Activated naive CD4-positive, alpha-beta T cell treated with anti-CD3 and anti-CD28 coated beads, Interleukin-2, amount 10 ng/mL, durations not matched to agents 7 days and 5 days (primary cell): ENCODE measurements around the gene PSMB5.
A peak's percentile ranks its signal among the peaks of the same experiment; 100 is the strongest.
"Not testable (repeated sequence)": the region's sequence is repeated elsewhere in the genome, so short reads cannot be mapped to it uniquely, and the experiment has no call there.

Experiments used
- CTCF ChIA-PET: fragments of 350-600 bp; sonication (Branson Sonifier 250); formaldehyde crosslinking; loops from one replicate; lab custom pipeline; 2021; ENCODE audit warnings: antibody characterized with exemption; lab: Charles Lee
- DNase-seq: peaks from one replicate; pipeline ENCODE4 v3.0.0-alpha.2; 2020
- H3K27ac Mint-ChIP-seq: one replicate; pipeline ENCODE4 v1.8.0; 2021; ENCODE audit warnings: mild to moderate bottlenecking, moderate library complexity, mixed read lengths
- H3K27me3 Mint-ChIP-seq: one replicate; pipeline ENCODE4 v1.8.0; 2021; ENCODE audit warnings: mild to moderate bottlenecking, mixed read lengths
- H3K36me3 Mint-ChIP-seq: one replicate; pipeline ENCODE4 v1.8.0; 2021; ENCODE audit warnings: mixed read lengths
- H3K4me1 Mint-ChIP-seq: one replicate; pipeline ENCODE4 v1.8.0; 2021; ENCODE audit warnings: mixed read lengths
- H3K4me3 Mint-ChIP-seq: one replicate; pipeline ENCODE4 v1.8.0; 2021; ENCODE audit warnings: mild to moderate bottlenecking, moderate library complexity, mixed read lengths
- H3K9me3 Mint-ChIP-seq: one replicate; pipeline ENCODE4 v1.8.0; 2021; ENCODE audit warnings: mixed read lengths

PSMB5 gene

DNA sequence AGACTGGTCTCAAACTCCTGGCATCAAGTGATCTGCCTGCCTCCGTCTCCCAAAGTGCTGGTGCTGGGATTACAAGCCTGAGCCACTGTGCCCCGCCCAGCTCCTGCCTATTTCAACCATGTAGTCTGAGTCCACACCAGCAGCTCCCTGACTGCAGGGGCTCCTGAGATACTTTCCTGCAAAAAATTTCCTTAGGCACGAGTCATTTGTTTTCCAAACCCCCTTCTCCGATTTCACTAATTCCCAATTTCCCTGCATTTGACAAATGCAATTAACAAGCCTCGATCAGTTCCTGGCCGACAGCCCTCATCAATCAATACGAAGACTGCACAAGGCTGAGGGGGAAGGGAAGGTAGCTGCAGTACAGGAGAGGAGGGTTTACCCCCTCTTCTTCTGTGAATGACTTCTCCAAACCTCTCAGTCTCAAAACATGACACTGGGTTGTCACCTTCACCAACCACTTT lies 10.1 kb downstream of the PSMB5 start:
- Mint-ChIP-seq H3K27ac (peak overlapping the region; percentile 56), H3K4me1 (peaks cover 70% of the 10 kb centered on the region), H3K36me3 (peaks cover 49% of the 10 kb centered on the region), H3K9me3 (no peaks in the 10 kb centered on the region), H3K27me3 (no peaks in the 10 kb centered on the region), H3K4me3 (no peak overlapping the region)
- CTCF ChIA-PET: interaction anchor here (0.7 to 2.7 kb wide), 7 partner anchors 12 to 95 kb away, joined by 4 to 10 read pairs (median 4); partner anchors contain the start of gene PRMT5
- no peak for DNase-seq

- CTCF ChIA-PET: interaction anchor here (0.8 to 2.7 kb wide), 6 partner anchors 15 to 51 kb away, joined by 3 to 10 read pairs (median 5); no protein-coding TSS in a partner anchor
- H3K36me3 Mint-ChIP-seq: peaks cover 41% of the 10 kb centered on the region
- H3K9me3 Mint-ChIP-seq: no peaks in the 10 kb centered on the region
- H3K27me3 Mint-ChIP-seq: no peaks in the 10 kb centered on the region
- H3K4me3 Mint-ChIP-seq: no peak overlapping the region
- DNase-seq: no peak
- H3K4me1 Mint-ChIP-seq: peaks cover 61% of the 10 kb centered on the region
- H3K27ac Mint-ChIP-seq: no peak overlapping the region
Measured at GRCh38 chr14:23023795-23024152, 10.9 kb downstream of the PSMB5 start.

DNA sequence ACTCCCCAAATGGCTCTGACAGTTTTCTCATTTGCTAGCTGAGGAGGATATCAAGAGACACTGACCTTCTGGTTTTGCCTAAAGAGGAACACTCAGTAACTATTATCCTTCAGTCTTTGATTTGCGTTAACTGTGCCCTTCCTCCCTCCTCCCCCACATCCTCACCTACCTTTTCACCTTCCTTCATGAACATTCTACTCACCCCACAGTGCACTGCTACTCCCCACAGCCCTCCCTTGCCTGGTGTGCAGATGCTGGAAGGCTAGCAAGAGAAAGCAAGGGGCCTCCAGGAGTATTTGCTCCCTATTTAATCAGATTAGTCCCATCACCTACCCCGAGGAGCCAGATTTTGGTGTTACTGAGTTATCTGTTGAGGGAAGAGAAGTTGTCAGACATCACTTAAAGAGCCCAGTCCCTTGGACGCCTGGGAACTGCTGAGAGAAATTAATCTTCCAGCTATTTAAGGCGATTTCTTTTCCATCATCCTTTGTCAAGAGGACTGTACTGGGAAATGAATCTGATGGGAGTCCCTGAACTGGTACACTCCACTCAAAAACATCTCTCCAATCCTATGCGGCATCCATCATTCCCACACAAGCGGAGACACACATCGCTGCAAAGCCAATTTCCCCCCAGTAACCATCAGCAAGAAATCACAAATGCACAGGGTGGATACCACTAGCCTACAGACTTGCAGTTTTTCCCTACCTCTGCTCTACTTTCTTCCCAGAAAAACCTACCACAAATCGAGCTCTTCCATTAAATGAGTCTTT lies 11.5 kb downstream of the PSMB5 start:
- peaks cover 39% of the 10 kb centered on the region for H3K36me3 Mint-ChIP-seq
- no peak overlapping the region for H3K27ac Mint-ChIP-seq
- H3K4me1 Mint-ChIP-seq: peaks cover 57% of the 10 kb centered on the region
- CTCF ChIA-PET: interaction anchor here (0.8 to 2.7 kb wide), 5 partner anchors 16 to 50 kb away, joined by 3 to 9 read pairs (median 4); no protein-coding TSS in a partner anchor
- no peak overlapping the region for H3K4me3 Mint-ChIP-seq
- H3K27me3 Mint-ChIP-seq: no peaks in the 10 kb centered on the region
- H3K9me3 Mint-ChIP-seq: no peaks in the 10 kb centered on the region
- no peak for DNase-seq

GRCh38 chr14:23021889-23022442 lies 12.7 kb downstream of the PSMB5 start:
- H3K27ac Mint-ChIP-seq: peak overlapping the region; percentile 76
- H3K4me3 Mint-ChIP-seq: no peak overlapping the region
- no peaks in the 10 kb centered on the region for H3K9me3 Mint-ChIP-seq
- peaks cover 50% of the 10 kb centered on the region for H3K4me1 Mint-ChIP-seq
- CTCF ChIA-PET: interaction anchor here (0.9 to 2.7 kb wide), 6 partner anchors 9 to 49 kb away, joined by 3 to 15 read pairs (median 5); no protein-coding TSS in a partner anchor
- DNase-seq: no peak
- H3K27me3 Mint-ChIP-seq: no peaks in the 10 kb centered on the region
- H3K36me3 Mint-ChIP-seq: peaks cover 35% of the 10 kb centered on the region

DNA sequence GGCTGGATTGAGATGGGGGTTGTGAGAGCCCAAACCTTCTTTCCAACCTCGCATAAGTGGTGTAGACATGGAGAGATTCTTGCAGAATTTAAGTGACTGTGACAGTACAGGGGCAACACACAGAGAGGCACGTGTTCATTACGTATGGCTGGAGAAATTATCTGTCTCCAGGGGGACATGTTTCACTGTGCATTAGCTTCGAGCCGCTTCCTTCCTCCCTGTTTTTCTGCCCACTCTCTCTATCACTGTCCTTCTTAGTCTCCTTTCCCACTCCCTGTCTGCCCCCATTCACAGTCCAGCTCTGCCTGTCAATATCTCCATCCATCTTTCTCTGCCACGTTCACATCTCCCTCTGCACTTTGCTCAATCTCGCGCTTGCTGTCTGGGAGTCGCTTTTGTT lies 13.3 kb downstream of the PSMB5 start:
- CTCF ChIA-PET: interaction anchor here (0.9 to 2.5 kb wide), 7 partner anchors 8 to 36 kb away, joined by 3 to 15 read pairs (median 5); partner anchors contain the start of gene CDH24
- peak overlapping the region; percentile 76 for H3K27ac Mint-ChIP-seq
- H3K27me3 Mint-ChIP-seq: no peaks in the 10 kb centered on the region
- H3K4me3 Mint-ChIP-seq: peak overlapping the region; percentile 19
- peaks cover 50% of the 10 kb centered on the region for H3K4me1 Mint-ChIP-seq
- no peaks in the 10 kb centered on the region for H3K9me3 Mint-ChIP-seq
- no peak for DNase-seq
- H3K36me3 Mint-ChIP-seq: peaks cover 35% of the 10 kb centered on the region

- peaks cover 51% of the 10 kb centered on the region for H3K4me1 Mint-ChIP-seq
- peaks cover 25% of the 10 kb centered on the region for H3K36me3 Mint-ChIP-seq
- peak overlapping the region; percentile 14 for H3K4me3 Mint-ChIP-seq
- DNase-seq: no peak
- CTCF ChIA-PET: interaction anchor here (0.5 to 2.5 kb wide), 7 partner anchors 8 to 1182 kb away, joined by 3 to 15 read pairs (median 4); partner anchors contain the start of gene CDH24
- peak overlapping the region; percentile 55 for H3K27ac Mint-ChIP-seq
- no peaks in the 10 kb centered on the region for H3K9me3 Mint-ChIP-seq
- H3K27me3 Mint-ChIP-seq: no peaks in the 10 kb centered on the region
Measured at GRCh38 chr14:23020143-23021128, 14.3 kb downstream of the PSMB5 start.

GRCh38 chr14:23018107-23018506 lies 16.6 kb downstream of the PSMB5 start:
- peaks cover 9% of the 10 kb centered on the region for H3K36me3 Mint-ChIP-seq
- no peaks in the 10 kb centered on the region for H3K27me3 Mint-ChIP-seq
- peaks cover 34% of the 10 kb centered on the region for H3K4me1 Mint-ChIP-seq
- DNase-seq: no peak
- CTCF ChIA-PET: interaction anchor here (1.3 kb wide), 1 partner anchor 12 kb away, joined by 3 read pairs; no protein-coding TSS in a partner anchor
- H3K27ac Mint-ChIP-seq: no peak overlapping the region
- H3K4me3 Mint-ChIP-seq: no peak overlapping the region
- H3K9me3 Mint-ChIP-seq: no peaks in the 10 kb centered on the region

- H3K36me3 Mint-ChIP-seq: peaks cover 5% of the 10 kb centered on the region
- no peaks in the 10 kb centered on the region for H3K9me3 Mint-ChIP-seq
- H3K4me3 Mint-ChIP-seq: no peak overlapping the region
- no peak overlapping the region for H3K27ac Mint-ChIP-seq
- no peak for DNase-seq
- CTCF ChIA-PET: interaction anchor here (1.8 kb wide), 1 partner anchor 23 kb away, joined by 5 read pairs; no protein-coding TSS in a partner anchor
- no peaks in the 10 kb centered on the region for H3K27me3 Mint-ChIP-seq
- peaks cover 28% of the 10 kb centered on the region for H3K4me1 Mint-ChIP-seq
Measured at GRCh38 chr14:23017091-23017490, 17.6 kb downstream of the PSMB5 start.

DNA sequence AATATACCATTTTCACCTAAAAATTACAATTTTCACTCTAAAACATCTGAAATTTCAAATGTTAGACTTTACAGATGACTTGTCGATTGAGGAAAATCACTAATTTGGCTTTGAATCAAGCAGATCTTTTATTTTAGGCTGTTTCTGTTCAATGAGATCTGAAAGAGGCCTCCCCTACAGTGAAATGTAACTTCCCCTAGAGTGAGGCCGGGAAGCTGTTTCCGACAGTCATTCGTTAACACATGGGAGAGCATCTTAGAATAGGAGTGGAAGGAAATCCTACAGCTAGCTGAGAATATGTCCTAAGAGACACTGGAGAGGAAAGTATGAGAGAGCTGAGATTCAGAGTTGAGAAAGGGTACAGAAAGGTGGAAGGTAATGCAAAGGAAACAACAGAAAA lies 19.1 kb downstream of the PSMB5 start:
- Mint-ChIP-seq H3K27me3 (no peaks in the 10 kb centered on the region), H3K4me1 (peaks cover 16% of the 10 kb centered on the region), H3K4me3 (peak overlapping the region; percentile 3), H3K27ac (peak overlapping the region; percentile 0), H3K9me3 (no peaks in the 10 kb centered on the region), H3K36me3 (no peaks in the 10 kb centered on the region)
- CTCF ChIA-PET: interaction anchor here (1.0 to 5.1 kb wide), 4 partner anchors 9 to 29 kb away, joined by 3 to 19 read pairs (median 5); no protein-coding TSS in a partner anchor
- no peak for DNase-seq

DNA sequence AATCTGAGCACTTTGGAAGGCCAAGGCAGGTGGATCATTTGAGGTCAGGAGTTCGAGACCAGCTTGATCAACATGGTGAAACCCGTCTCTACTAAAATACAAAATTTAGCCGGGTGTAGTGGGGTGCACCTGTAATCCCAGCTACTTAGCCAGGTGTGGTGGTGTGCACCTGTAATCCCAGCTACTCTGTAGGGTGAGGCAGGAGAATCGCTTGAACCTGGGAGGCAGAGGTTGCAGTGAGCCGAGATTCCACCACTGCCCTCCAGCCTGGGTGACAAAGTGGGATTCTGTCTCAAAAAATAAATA lies 21.0 kb downstream of the PSMB5 start:
- not testable (repeated sequence) for H3K36me3 Mint-ChIP-seq

GRCh38 chr14:23013054-23013748 lies 21.5 kb downstream of the PSMB5 start:
- no peak for DNase-seq
- no peaks in the 10 kb centered on the region for H3K36me3 Mint-ChIP-seq
- peaks cover 32% of the 10 kb centered on the region for H3K4me1 Mint-ChIP-seq
- no peak overlapping the region for H3K4me3 Mint-ChIP-seq
- CTCF ChIA-PET: interaction anchor here (0.9 to 5.1 kb wide), 6 partner anchors 8 to 83 kb away, joined by 3 to 19 read pairs (median 4); no protein-coding TSS in a partner anchor
- no peaks in the 10 kb centered on the region for H3K27me3 Mint-ChIP-seq
- no peak overlapping the region for H3K27ac Mint-ChIP-seq
- H3K9me3 Mint-ChIP-seq: no peaks in the 10 kb centered on the region

More for the DNA sequence above, 21.0 kb downstream of the PSMB5 start:
- H3K4me3 Mint-ChIP-seq, H3K27ac Mint-ChIP-seq, DNase-seq, H3K27me3 Mint-ChIP-seq, H3K9me3 Mint-ChIP-seq: not testable (repeated sequence)
- peaks cover 27% of the 10 kb centered on the region for H3K4me1 Mint-ChIP-seq
- CTCF ChIA-PET: interaction anchor here (0.9 to 5.1 kb wide), 5 partner anchors 12 to 83 kb away, joined by 3 to 19 read pairs (median 3); no protein-coding TSS in a partner anchor

- Mint-ChIP-seq H3K9me3 (no peaks in the 10 kb centered on the region), H3K36me3 (no peaks in the 10 kb centered on the region), H3K4me3 (peak within 1 kb of the TSS; percentile 85), H3K27me3 (no peaks in the 10 kb centered on the region), H3K27ac (peak within 1 kb of the TSS; percentile 98), H3K4me1 (peaks cover 51% of the 10 kb centered on the region)
- CTCF ChIA-PET: interaction anchor here (0.6 to 0.9 kb wide), 2 partner anchors 14 to 189 kb away, joined by 3 read pairs; no protein-coding TSS in a partner anchor
- DNase-seq: peak; percentile 88
Measured at GRCh38 chr14:23009939-23010726, 24.6 kb downstream of the PSMB5 start, which contains the start of gene C14orf93. TSS of gene C14orf93 (minus strand) at chr14:23010143. CDS start at chr14:22999023, 11,120 bp downstream.
